ENCODE results near the gene CBFA2T2. TPM values are rescaled to one million over a fixed set of nuclear protein-coding genes. Genes with fewer than 3 reads are reported as not detected.

Gene CBFA2T2
- total and polyA plus RNA-seq, 2 donors (not counting 1 experiment from before 2014, with no cell fraction given) = 26.9 to 30.0 TPM

DNA sequence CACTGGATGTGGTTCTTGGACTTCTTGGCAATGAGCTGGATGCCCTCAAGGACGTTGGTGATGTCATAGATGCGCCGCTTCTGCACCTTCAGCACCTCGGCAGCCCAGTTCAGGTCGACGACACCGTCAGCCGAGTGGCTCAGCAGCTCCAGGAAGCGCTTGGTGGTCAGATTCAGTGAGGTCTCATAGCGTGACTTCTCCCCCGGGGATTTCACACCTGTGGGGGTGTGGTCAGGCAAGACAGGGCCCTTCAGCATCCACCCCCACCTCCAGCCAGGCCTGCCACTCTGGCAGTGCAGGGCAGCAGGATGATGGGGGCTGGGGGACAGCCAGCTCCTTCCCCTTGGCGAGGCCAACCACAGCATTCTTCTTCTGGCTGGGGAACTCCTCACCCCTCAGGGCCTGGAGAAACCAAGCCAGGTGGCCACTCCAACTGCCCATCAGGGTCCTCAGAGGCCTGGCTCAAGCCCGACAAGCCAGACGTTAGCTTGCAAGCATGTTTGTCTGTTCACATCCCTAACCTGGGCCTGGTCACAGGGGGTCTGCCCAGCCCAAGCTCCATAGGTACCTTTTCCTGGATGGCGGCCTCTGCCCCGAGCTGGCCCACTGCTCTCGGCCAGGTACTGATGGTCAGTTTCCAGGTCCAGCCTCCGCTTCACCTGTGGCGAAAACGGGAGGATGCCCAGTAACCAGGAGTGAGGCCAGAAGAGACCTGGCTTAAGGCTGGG, 190.0 kb downstream of the CBFA2T2 start:
- H2AFZ ChIP-seq (ENCODE audit: insufficient read depth, low read depth, low read length, poor library complexity, severe bottlenecking) = peak overlapping the region; percentile 56
- Mint-ChIP-seq H3K9me3 (ENCODE audit: insufficient read depth) (no peaks in the 10 kb centered on the region), H3K4me3 (peak overlapping the region; percentile 39), H3K27ac (peak overlapping the region; percentile 68), H3K27me3 (no peaks in the 10 kb centered on the region), H3K4me1 (peaks cover 39% of the 10 kb centered on the region)
- H4K20me1 ChIP-seq (ENCODE audit: control insufficient read depth, insufficient read depth, low read length, poor library complexity, severe bottlenecking) = no peaks in the 10 kb centered on the region
- 63% methylated on average over 18 of the region's 20 CpGs for WGBS (ENCODE audit: insufficient coverage)
- peaks cover 27 to 32% of the 10 kb centered on the region in 2 donors for H3K4me1 ChIP-seq (ENCODE audit: control insufficient read depth in 2 of 2, insufficient read depth in 2 of 2, low read length in 2 of 2)
- peak overlapping the region; percentile 52 for H3K4me2 ChIP-seq (replicated peaks; ENCODE audit: low read depth, low read length, poor library complexity, severe bottlenecking)
- ATAC-seq (ENCODE audit: low read depth) (peak; percentile 93), DNase-seq (peak; percentile 83)
- no peak for TF ChIP-seq EZH2 (IDR thresholded peaks at IDR 0.05; ENCODE audit: borderline replicate concordance, insufficient read depth, low read depth, low read length, poor library complexity, severe bottlenecking)
- TF ChIP-seq, protein P1, sequence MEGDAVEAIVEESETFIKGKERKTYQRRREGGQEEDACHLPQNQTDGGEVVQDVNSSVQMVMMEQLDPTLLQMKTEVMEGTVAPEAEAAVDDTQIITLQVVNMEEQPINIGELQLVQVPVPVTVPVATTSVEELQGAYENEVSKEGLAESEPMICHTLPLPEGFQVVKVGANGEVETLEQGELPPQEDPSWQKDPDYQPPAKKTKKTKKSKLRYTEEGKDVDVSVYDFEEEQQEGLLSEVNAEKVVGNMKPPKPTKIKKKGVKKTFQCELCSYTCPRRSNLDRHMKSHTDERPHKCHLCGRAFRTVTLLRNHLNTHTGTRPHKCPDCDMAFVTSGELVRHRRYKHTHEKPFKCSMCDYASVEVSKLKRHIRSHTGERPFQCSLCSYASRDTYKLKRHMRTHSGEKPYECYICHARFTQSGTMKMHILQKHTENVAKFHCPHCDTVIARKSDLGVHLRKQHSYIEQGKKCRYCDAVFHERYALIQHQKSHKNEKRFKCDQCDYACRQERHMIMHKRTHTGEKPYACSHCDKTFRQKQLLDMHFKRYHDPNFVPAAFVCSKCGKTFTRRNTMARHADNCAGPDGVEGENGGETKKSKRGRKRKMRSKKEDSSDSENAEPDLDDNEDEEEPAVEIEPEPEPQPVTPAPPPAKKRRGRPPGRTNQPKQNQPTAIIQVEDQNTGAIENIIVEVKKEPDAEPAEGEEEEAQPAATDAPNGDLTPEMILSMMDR (IDR thresholded peaks at IDR 0.05) = no peak
- H3K4me3 ChIP-seq (ENCODE audit: control extremely low read depth in 1 of 5, extremely low read depth in 1 of 5, insufficient read depth in 1 of 5, low read depth in 2 of 5, low read length in 4 of 5) = no peak overlapping the region
- no peak overlapping the region for H3K9ac ChIP-seq (ENCODE audit: low read length)
- POLR2A ChIA-PET = interaction anchor here (1.1 to 1.7 kb wide), 4 partner anchors 13 to 95 kb away, joined by 3 to 8 read pairs (median 5); partner anchors contain the start of gene ACTL10
- no peaks in the 10 kb centered on the region for H3K36me3 ChIP-seq (replicated peaks in 1 of 2; ENCODE audit: control extremely low read depth in 1 of 2, control insufficient read depth in 1 of 2, extremely low read depth in 1 of 2, insufficient read depth in 2 of 2, low read length in 1 of 2)
- intact Hi-C loops (cut with micrococcal nuclease) = no loop called here
- no peaks in the 10 kb centered on the region for H3K79me2 ChIP-seq (ENCODE audit: control insufficient read depth, insufficient read depth, low read length)
- H3K9me3 ChIP-seq (ENCODE audit: control extremely low read depth in 1 of 3, control insufficient read depth in 2 of 3, insufficient read depth in 1 of 3, low read length in 2 of 3) = no peaks in the 10 kb centered on the region
- no peaks in the 10 kb centered on the region for H3K27me3 ChIP-seq (replicated peaks in 1 of 4; ENCODE audit: control extremely low read depth in 1 of 4, control insufficient read depth in 3 of 4, insufficient read depth in 4 of 4, low read length in 3 of 4)
- CTCF ChIA-PET = interaction anchor here (1.2 to 2.2 kb wide), 4 partner anchors 10 to 390 kb away, joined by 3 to 29 read pairs (median 4); partner anchors contain the start of gene ACTL10
- H3K27ac ChIP-seq (ENCODE audit: low read length in 2 of 2) = peak overlapping the region in 1 of 2 donors; percentile 18

DNA sequence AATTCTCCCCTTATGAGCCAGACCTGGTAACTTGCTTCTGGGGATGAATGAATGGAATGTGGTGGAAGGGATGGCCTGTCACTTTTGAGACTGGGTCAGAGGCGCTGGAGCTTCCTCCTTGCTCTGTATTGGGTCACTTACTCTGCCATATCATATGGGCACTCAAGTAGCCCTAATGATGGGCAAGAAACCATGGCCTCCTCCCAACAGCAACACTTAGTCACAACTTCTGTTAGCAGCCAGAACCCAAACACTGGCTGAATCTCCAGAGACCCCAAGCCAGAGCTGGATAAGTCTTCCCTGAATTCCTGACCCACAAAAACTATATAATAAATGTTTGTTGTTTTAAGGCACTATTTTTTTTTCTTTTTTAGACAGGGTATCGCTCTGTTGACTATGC, 190.8 kb downstream of the CBFA2T2 start:
- Histone ChIP-seq H3K27ac (ENCODE audit: low read length in 2 of 2) (no peak overlapping the region), H2AFZ (ENCODE audit: insufficient read depth, low read depth, low read length, poor library complexity, severe bottlenecking) (no peak overlapping the region), H3K4me2 (replicated peaks; ENCODE audit: low read depth, low read length, poor library complexity, severe bottlenecking) (no peak overlapping the region), H3K4me3 (ENCODE audit: control extremely low read depth in 1 of 5, extremely low read depth in 1 of 5, insufficient read depth in 1 of 5, low read depth in 2 of 5, low read length in 4 of 5) (no peak overlapping the region), H3K9ac (ENCODE audit: low read length) (no peak overlapping the region), H3K9me3 (ENCODE audit: control extremely low read depth in 1 of 3, control insufficient read depth in 2 of 3, insufficient read depth in 1 of 3, low read length in 2 of 3) (no peaks in the 10 kb centered on the region), H3K79me2 (ENCODE audit: control insufficient read depth, insufficient read depth, low read length) (no peaks in the 10 kb centered on the region), H4K20me1 (ENCODE audit: control insufficient read depth, insufficient read depth, low read length, poor library complexity, severe bottlenecking) (no peaks in the 10 kb centered on the region), H3K27me3 (replicated peaks in 1 of 4; ENCODE audit: control extremely low read depth in 1 of 4, control insufficient read depth in 3 of 4, insufficient read depth in 4 of 4, low read length in 3 of 4) (no peaks in the 10 kb centered on the region), H3K4me1 (ENCODE audit: control insufficient read depth in 2 of 2, insufficient read depth in 2 of 2, low read length in 2 of 2) (peaks cover 34 to 39% of the 10 kb centered on the region in 2 donors), H3K36me3 (replicated peaks in 1 of 2; ENCODE audit: control extremely low read depth in 1 of 2, control insufficient read depth in 1 of 2, extremely low read depth in 1 of 2, insufficient read depth in 2 of 2, low read length in 1 of 2) (no peaks in the 10 kb centered on the region)
- Mint-ChIP-seq H3K27me3 (no peaks in the 10 kb centered on the region), H3K27ac (peak overlapping the region; percentile 70), H3K4me3 (no peak overlapping the region), H3K4me1 (peaks cover 42% of the 10 kb centered on the region), H3K9me3 (ENCODE audit: insufficient read depth) (no peaks in the 10 kb centered on the region)
- ChIA-PET POLR2A (interaction anchor here (1.7 kb wide), 1 partner anchor 52 kb away, joined by 4 read pairs; no protein-coding TSS in a partner anchor), CTCF (interaction anchor here (1.8 kb wide), 1 partner anchor 13 kb away, joined by 9 read pairs; the partner anchor contains the start of gene ACTL10)
- WGBS (ENCODE audit: insufficient coverage) = 86% methylated on average over 1 of the region's 2 CpGs
- TF ChIP-seq, protein P1 (IDR thresholded peaks at IDR 0.05) = no peak
- no peak for TF ChIP-seq EZH2 (IDR thresholded peaks at IDR 0.05; ENCODE audit: borderline replicate concordance, insufficient read depth, low read depth, low read length, poor library complexity, severe bottlenecking)
- DNase-seq (no peak), ATAC-seq (ENCODE audit: low read depth) (no peak)
- intact Hi-C loops (cut with micrococcal nuclease) = no loop called here

Measured in B cell (primary cell).